ENCODE results near the gene ZNF678.
"Not testable (repeated sequence)": the region's sequence is repeated elsewhere in the genome, so short reads cannot be mapped to it uniquely, and the experiment has no call there.

Gene ZNF678

DNA sequence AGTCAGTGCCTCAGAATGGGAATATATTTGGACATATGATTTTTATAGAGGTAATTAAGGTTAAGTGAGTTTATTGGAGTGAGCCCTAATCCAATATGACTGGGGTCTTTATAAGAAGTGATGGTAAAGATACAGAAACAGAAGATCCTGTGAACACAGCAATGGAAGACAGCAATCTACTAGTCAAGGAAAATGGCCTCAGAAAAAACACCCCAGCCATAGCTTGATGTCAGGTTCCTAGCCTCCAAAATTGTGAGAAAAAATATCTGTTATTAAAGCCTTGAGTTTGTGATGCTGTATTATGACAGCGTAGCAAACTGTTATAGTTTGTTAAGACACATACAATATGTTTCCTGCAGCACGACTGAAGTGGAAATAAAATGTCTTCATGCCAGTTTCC is 99.6 kb downstream of the ZNF678 start:
- Histone ChIP-seq H3K27ac (ENCODE audit: low read depth, low read length) (no peak overlapping the region), H3K36me3 (ENCODE audit: insufficient read depth, low read length) (peaks cover 40% of the 10 kb centered on the region), H3K4me3 (ENCODE audit: low read length) (no peak overlapping the region), H3K9me3 (ENCODE audit: insufficient read depth, low read depth, low read length) (peaks cover 96% of the 10 kb centered on the region), H3K9ac (ENCODE audit: low read depth, low read length) (no peak overlapping the region), H3K27me3 (ENCODE audit: insufficient read depth, low read length) (no peaks in the 10 kb centered on the region), H3K4me1 (ENCODE audit: insufficient read depth, low read length) (no peaks in the 10 kb centered on the region)
- 90% methylated on average over 2 of the region's 2 CpGs for WGBS

DNA sequence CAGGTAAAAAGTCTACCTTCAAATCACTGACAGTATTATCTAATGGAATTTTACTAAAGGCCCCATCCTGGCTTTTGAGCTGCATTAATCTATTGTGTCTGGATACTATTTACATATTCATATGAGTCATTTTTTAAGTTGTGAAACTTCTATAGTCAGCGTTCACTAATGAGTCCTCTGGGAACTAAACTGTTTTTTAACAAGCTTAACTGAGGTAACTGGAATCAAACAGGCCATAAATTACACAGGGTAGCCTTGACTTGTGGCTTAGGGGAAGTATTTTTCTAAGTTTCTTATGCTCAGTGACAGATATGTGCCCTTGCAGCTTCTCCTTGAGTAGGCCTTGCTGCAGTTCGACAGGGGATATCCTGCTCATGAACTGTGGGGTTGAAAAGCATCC is 102.9 kb downstream of the ZNF678 start:
- H3K27ac ChIP-seq (ENCODE audit: low read depth, low read length): no peak overlapping the region
- peaks cover 9% of the 10 kb centered on the region; the same call in 1 of the 2 replicates for H3K36me3 ChIP-seq (ENCODE audit: insufficient read depth, low read length)
- no peaks in the 10 kb centered on the region for H3K4me1 ChIP-seq (ENCODE audit: insufficient read depth, low read length)
- peaks cover 92% of the 10 kb centered on the region for H3K9me3 ChIP-seq (ENCODE audit: insufficient read depth, low read depth, low read length)
- H3K4me3 ChIP-seq (ENCODE audit: low read length): no peak overlapping the region
- no peaks in the 10 kb centered on the region for H3K27me3 ChIP-seq (ENCODE audit: insufficient read depth, low read length)
- 92% methylated on average over 2 of the region's 2 CpGs for WGBS
- H3K9ac ChIP-seq (ENCODE audit: low read depth, low read length): no peak overlapping the region

DNA sequence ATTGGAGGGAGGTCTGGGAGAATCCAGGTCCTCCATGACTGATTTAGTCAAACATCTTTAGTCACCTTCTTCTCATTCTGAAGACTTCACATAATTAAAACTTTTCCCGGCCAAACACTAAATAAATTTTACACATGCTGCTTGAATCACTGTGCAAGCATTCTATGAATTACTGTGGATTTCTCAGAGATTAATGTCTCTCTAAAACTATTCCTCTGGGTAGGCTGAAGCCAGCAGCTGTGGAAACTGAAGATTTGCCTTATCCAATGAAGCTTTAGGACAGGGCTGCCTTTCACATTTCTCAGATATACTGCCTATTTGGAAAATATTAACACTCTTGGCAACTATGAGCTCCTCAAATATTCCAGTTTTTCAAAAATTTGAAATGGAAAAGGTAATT is 110.1 kb downstream of the ZNF678 start:
- no peaks in the 10 kb centered on the region for H3K4me1 ChIP-seq (ENCODE audit: insufficient read depth, low read length)
- no peaks in the 10 kb centered on the region for H3K27me3 ChIP-seq (ENCODE audit: insufficient read depth, low read length)
- H3K36me3 ChIP-seq (ENCODE audit: insufficient read depth, low read length): no peaks in the 10 kb centered on the region
- peaks cover 72% of the 10 kb centered on the region for H3K9me3 ChIP-seq (ENCODE audit: insufficient read depth, low read depth, low read length)
- no peak overlapping the region for H3K9ac ChIP-seq (ENCODE audit: low read depth, low read length)
- no peak overlapping the region for H3K27ac ChIP-seq (ENCODE audit: low read depth, low read length)
- WGBS: 100% methylated on average over 1 of the region's 1 CpG
- H3K4me3 ChIP-seq (ENCODE audit: low read length): no peak overlapping the region

DNA sequence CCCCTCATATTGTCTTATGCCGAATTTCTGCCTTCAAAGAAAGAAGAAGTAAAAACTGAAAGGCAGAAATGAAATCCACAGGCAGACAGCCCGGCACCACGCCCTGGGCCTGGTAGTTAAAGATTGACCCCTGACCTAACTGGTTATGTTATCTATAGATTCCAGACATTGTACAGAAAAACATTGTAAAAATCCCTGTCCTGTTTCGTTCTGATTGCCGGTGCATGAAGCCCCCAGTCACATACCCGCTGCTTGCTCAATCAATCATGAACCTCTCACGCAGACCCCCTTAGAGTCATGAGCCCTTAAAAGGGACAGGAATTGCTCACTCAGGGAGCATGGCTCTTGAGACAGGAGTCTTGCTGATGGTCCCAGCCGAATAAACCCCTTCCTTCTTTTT is 122.5 kb downstream of the ZNF678 start:
- WGBS: 97% methylated on average over 8 of the region's 8 CpGs
- no peak overlapping the region for H3K9ac ChIP-seq (ENCODE audit: low read depth, low read length)

DNA sequence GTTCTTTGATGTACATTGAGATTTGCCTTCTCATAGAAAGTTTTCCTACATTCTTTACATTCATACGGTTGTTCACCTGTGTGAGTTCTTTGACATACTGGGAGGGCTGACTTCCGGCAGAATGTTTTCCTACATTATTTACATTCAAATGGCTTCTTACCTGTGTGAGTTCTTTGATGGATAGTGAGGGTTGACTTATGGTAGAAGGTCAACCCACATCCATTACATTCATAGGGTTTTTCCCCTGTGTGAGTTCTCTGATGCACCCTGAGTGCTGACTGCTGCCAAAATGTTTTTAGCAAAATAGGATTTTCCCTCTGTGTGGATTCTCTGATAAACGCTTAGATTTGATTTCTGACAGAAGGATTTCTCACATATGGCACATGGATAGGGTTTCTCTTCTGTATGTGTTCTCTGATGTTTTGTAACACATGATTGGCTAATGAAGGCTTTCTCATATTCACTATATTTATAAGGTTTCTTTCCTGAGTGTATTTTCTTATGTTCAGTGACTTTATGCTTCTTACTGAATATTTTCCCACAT is 134.0 kb downstream of the ZNF678 start:
- Histone ChIP-seq H3K27me3 (ENCODE audit: insufficient read depth, low read length) (no peaks in the 10 kb centered on the region), H3K27ac (ENCODE audit: low read depth, low read length) (no peak overlapping the region), H3K9ac (ENCODE audit: low read depth, low read length) (no peak overlapping the region), H3K36me3 (ENCODE audit: insufficient read depth, low read length) (no peaks in the 10 kb centered on the region), H3K4me3 (ENCODE audit: low read length) (no peak overlapping the region), H3K4me1 (ENCODE audit: insufficient read depth, low read length) (no peaks in the 10 kb centered on the region), H3K9me3 (ENCODE audit: insufficient read depth, low read depth, low read length) (peaks cover 60% of the 10 kb centered on the region)
- WGBS: 100% methylated on average over 1 of the region's 3 CpGs

More for the DNA sequence above, 122.5 kb downstream of the ZNF678 start:
- no peaks in the 10 kb centered on the region for H3K27me3 ChIP-seq (ENCODE audit: insufficient read depth, low read length)
- no peak overlapping the region for H3K27ac ChIP-seq (ENCODE audit: low read depth, low read length)
- H3K4me3 ChIP-seq (ENCODE audit: low read length): no peak overlapping the region
- peaks cover 30% of the 10 kb centered on the region for H3K9me3 ChIP-seq (ENCODE audit: insufficient read depth, low read depth, low read length)
- no peaks in the 10 kb centered on the region for H3K4me1 ChIP-seq (ENCODE audit: insufficient read depth, low read length)
- no peaks in the 10 kb centered on the region for H3K36me3 ChIP-seq (ENCODE audit: insufficient read depth, low read length)

DNA sequence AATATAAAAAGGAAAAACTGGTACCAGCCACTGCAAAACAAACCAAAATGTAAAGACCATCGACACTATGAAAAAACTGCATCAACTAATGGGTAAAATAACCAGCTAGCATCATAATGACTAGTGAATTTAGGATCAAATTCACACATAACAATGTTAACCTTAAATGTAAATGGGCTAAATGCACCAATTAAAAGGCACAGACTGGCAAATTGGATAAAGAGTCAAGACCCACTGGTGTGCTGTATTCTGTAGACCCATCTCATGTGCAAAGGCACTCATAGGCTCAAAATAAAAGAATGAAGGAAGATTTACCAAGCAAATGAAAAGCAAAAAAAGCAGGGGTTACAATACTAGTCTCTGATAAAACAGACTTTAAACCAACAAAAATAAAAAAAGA is 138.3 kb downstream of the ZNF678 start:
- H3K27me3 ChIP-seq (ENCODE audit: insufficient read depth, low read length); H3K4me3 ChIP-seq (ENCODE audit: low read length); H3K9ac ChIP-seq (ENCODE audit: low read depth, low read length); H3K36me3 ChIP-seq (ENCODE audit: insufficient read depth, low read length); H3K4me1 ChIP-seq (ENCODE audit: insufficient read depth, low read length); H3K27ac ChIP-seq (ENCODE audit: low read depth, low read length): not testable (repeated sequence)
- WGBS: no CpG with 5 or more reads among the region's 1 CpG
- peaks cover 37% of the 10 kb centered on the region for H3K9me3 ChIP-seq (ENCODE audit: insufficient read depth, low read depth, low read length)

DNA sequence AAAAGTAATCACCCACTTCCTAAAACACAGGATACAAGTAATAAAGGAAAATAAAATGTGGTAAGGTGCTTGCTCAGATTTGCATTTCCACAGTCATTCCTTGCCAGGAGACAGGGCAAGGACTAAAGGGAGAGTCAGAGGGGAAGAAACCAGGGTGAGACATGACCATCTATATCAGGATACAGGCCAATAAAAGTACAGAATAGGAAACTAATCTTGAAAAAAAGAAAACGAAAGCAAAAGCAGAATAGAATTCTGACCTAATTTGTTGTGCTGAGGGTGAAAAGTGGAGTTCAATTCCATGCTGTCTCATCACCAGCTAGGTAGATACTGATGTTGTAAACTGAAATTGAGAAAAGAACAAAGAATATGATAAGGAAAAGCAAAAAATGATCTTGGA is 144.5 kb downstream of the ZNF678 start:
- Histone ChIP-seq H3K4me1 (ENCODE audit: insufficient read depth, low read length) (no peaks in the 10 kb centered on the region), H3K9ac (ENCODE audit: low read depth, low read length) (no peak overlapping the region), H3K27ac (ENCODE audit: low read depth, low read length) (no peak overlapping the region), H3K9me3 (ENCODE audit: insufficient read depth, low read depth, low read length) (peaks cover 35% of the 10 kb centered on the region), H3K27me3 (ENCODE audit: insufficient read depth, low read length) (no peaks in the 10 kb centered on the region), H3K4me3 (ENCODE audit: low read length) (no peak overlapping the region), H3K36me3 (ENCODE audit: insufficient read depth, low read length) (no peaks in the 10 kb centered on the region)
- 80% methylated on average over 1 of the region's 1 CpG for WGBS

DNA sequence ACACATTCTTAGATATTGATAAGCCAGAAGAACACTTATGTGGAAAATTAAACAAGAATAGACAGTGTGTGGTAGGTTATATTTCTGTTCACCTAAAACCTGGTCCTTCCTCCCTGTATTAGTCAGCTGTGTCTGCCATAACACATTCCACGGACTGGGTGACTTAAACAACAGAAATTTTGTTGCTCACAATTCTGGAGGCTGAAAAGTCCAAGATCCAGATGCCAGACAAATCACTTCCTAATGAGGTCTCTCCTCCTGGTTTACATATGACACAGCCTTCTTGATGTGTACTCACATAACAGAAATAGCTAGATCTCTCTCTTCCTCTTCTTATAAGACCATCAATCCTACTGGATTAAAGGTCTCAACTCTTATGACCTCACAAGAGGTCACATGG is 146.1 kb downstream of the ZNF678 start:
- Histone ChIP-seq H3K27ac (ENCODE audit: low read depth, low read length) (no peak overlapping the region), H3K36me3 (ENCODE audit: insufficient read depth, low read length) (no peaks in the 10 kb centered on the region), H3K9ac (ENCODE audit: low read depth, low read length) (no peak overlapping the region), H3K4me1 (ENCODE audit: insufficient read depth, low read length) (no peaks in the 10 kb centered on the region), H3K9me3 (ENCODE audit: insufficient read depth, low read depth, low read length) (peaks cover 46% of the 10 kb centered on the region), H3K4me3 (ENCODE audit: low read length) (no peak overlapping the region), H3K27me3 (ENCODE audit: insufficient read depth, low read length) (no peaks in the 10 kb centered on the region)
- WGBS: 72% methylated on average over 1 of the region's 1 CpG

DNA sequence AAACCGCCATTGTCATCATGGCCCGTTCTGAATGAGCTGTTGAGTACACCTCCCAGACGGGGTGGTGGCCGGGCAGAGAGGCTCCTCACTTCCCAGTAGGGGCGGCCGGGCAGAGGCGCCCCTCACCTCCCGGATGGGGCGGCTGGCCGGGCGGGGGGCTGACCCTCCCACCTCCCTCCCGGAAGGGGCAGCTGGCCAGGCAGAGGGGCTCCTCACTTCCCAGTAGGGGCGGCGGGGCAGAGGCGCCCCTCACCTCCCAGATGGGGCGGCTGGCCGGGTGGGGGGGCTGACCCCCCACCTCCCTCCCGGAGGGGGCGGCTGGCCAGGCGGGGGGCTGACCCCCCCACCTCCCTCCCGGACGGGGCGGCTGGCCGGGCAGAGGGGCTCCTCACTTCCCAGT is 147.1 kb downstream of the ZNF678 start:
- H3K27me3 ChIP-seq (ENCODE audit: insufficient read depth, low read length): not testable (repeated sequence)
- 96% methylated on average over 17 of the region's 24 CpGs for WGBS

DNA sequence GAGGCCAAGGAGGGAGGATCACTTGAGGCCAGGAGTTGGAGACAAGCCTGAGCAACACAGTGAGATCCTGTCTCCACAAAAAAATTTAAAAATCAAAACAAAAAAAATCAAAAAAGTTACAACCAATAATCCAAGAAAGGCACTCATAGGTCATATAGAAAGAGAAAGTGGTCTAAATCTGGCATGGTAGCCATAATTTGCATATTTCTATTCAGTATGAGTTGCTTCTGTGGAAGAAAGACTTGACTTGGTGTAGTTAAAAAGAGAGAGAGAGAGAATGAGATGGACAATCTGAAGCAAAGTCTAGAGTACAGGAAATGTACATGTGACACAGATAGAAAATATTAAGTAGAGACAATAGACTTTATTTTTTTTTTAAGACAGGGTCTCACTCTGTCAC is 149.3 kb downstream of the ZNF678 start:
- no peak overlapping the region for H3K4me3 ChIP-seq (ENCODE audit: low read length)
- no peaks in the 10 kb centered on the region for H3K27me3 ChIP-seq (ENCODE audit: insufficient read depth, low read length)
- H3K4me1 ChIP-seq (ENCODE audit: insufficient read depth, low read length): no peaks in the 10 kb centered on the region
- peaks cover 44% of the 10 kb centered on the region for H3K9me3 ChIP-seq (ENCODE audit: insufficient read depth, low read depth, low read length)
- no peak overlapping the region for H3K27ac ChIP-seq (ENCODE audit: low read depth, low read length)
- no peak overlapping the region for H3K9ac ChIP-seq (ENCODE audit: low read depth, low read length)
- no peaks in the 10 kb centered on the region for H3K36me3 ChIP-seq (ENCODE audit: insufficient read depth, low read length)

More for the DNA sequence above, 147.1 kb downstream of the ZNF678 start:
- not testable (repeated sequence) for H3K4me1 ChIP-seq (ENCODE audit: insufficient read depth, low read length); H3K27ac ChIP-seq (ENCODE audit: low read depth, low read length); H3K36me3 ChIP-seq (ENCODE audit: insufficient read depth, low read length); H3K4me3 ChIP-seq (ENCODE audit: low read length); H3K9ac ChIP-seq (ENCODE audit: low read depth, low read length)
- H3K9me3 ChIP-seq (ENCODE audit: insufficient read depth, low read depth, low read length): peaks cover 55% of the 10 kb centered on the region

DNA sequence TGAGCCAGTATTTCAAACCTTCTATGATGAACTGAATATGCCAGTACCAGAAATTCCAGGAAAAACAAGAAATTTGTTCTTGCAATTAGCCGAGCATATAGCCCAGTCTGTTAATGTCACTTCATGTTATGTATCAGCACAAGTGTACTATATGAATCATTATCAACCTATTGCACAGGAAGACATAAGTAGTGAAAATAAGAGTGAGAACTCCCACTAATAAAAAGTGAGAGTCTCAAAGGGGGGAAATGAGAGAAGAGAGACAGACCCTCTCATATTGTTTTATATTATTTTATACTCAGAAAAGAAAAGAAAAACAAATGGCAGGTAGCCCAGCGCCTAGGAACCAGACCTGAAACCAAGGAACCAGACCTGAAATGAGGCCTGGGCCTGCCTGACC is 155.6 kb downstream of the ZNF678 start:
- no peak overlapping the region for H3K27ac ChIP-seq (ENCODE audit: low read depth, low read length)
- H3K4me3 ChIP-seq (ENCODE audit: low read length): no peak overlapping the region
- no peaks in the 10 kb centered on the region for H3K4me1 ChIP-seq (ENCODE audit: insufficient read depth, low read length)
- H3K9ac ChIP-seq (ENCODE audit: low read depth, low read length): no peak overlapping the region
- WGBS: 82% methylated on average over 2 of the region's 2 CpGs
- H3K27me3 ChIP-seq (ENCODE audit: insufficient read depth, low read length): no peaks in the 10 kb centered on the region
- H3K36me3 ChIP-seq (ENCODE audit: insufficient read depth, low read length): no peaks in the 10 kb centered on the region
- peaks cover 58% of the 10 kb centered on the region for H3K9me3 ChIP-seq (ENCODE audit: insufficient read depth, low read depth, low read length)

DNA sequence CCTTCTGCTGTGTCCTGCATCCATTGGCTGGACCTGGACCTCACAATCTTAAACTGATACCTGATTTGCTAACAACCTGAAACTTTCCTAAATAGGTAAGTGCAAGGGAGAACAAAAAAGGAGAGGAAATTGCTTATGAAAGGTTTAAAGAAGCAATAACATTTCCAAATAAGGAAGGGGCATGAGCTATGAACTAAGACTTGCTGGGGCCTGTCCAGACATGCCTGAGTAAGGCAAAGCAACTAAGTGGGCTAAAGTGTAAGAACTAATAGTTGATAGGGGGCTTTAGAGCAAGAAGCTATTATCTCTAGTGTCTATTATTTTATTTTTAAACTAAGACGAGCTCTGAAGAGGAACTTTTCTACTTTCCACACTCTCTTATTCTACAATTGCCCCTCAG is 160.1 kb downstream of the ZNF678 start:
- Histone ChIP-seq H3K27me3 (ENCODE audit: insufficient read depth, low read length) (0 out of 2 replicates have a peak, but pooled peaks cover 3% of the 10 kb centered on the region), H3K27ac (ENCODE audit: low read depth, low read length) (no peak overlapping the region), H3K9me3 (ENCODE audit: insufficient read depth, low read depth, low read length) (peaks cover 47% of the 10 kb centered on the region), H3K9ac (ENCODE audit: low read depth, low read length) (no peak overlapping the region), H3K36me3 (ENCODE audit: insufficient read depth, low read length) (no peaks in the 10 kb centered on the region), H3K4me1 (ENCODE audit: insufficient read depth, low read length) (no peaks in the 10 kb centered on the region), H3K4me3 (ENCODE audit: low read length) (no peak overlapping the region)
- 100% methylated on average over 1 of the region's 1 CpG for WGBS

All from HUES64 (cell line).